ENCODE results near the gene DHX34. TPM values are rescaled to one million over a fixed set of nuclear protein-coding genes. Genes with fewer than 3 reads are reported as not detected.

DHX34 gene
- total RNA-seq, 1 donor from 2014 or later, result 32.4 TPM

DNA sequence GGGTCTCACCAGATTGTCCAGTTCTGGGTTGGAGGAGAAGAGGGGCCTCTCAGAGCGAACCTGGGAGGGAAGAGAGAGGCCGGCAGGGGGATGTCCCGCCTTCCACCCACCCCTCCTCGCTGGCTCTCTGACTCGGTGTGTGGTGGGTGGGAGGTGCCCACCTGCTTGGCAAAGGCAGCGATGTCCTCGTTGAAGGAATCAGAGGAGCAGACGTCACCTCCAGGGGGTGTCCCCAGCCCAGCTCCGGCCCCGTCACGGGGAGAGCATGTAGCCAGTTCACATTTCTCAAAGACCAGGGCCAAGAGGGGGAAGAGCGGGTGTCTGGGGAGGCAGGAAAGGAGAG is 67.5 kb downstream of the DHX34 start:
- TF ChIP-seq, protein P1, sequence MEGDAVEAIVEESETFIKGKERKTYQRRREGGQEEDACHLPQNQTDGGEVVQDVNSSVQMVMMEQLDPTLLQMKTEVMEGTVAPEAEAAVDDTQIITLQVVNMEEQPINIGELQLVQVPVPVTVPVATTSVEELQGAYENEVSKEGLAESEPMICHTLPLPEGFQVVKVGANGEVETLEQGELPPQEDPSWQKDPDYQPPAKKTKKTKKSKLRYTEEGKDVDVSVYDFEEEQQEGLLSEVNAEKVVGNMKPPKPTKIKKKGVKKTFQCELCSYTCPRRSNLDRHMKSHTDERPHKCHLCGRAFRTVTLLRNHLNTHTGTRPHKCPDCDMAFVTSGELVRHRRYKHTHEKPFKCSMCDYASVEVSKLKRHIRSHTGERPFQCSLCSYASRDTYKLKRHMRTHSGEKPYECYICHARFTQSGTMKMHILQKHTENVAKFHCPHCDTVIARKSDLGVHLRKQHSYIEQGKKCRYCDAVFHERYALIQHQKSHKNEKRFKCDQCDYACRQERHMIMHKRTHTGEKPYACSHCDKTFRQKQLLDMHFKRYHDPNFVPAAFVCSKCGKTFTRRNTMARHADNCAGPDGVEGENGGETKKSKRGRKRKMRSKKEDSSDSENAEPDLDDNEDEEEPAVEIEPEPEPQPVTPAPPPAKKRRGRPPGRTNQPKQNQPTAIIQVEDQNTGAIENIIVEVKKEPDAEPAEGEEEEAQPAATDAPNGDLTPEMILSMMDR (conservative IDR thresholded peaks at IDR 0.05), result no peak
- H3K4me1 Mint-ChIP-seq, result peaks cover 38% of the 10 kb centered on the region
- peak overlapping the region; percentile 57 for H3K4me3 Mint-ChIP-seq
- peaks cover 14% of the 10 kb centered on the region for H3K27me3 Mint-ChIP-seq (ENCODE audit: low read depth)
- no peak overlapping the region for H3K27ac Mint-ChIP-seq (ENCODE audit: unreplicated experiment)
- no peaks in the 10 kb centered on the region for H3K9me3 Mint-ChIP-seq
- DNase-seq (ENCODE audit: low read depth, low spot score), result no peak
- peaks cover 8% of the 10 kb centered on the region for H3K36me3 Mint-ChIP-seq (ENCODE audit: low read depth)

DNA sequence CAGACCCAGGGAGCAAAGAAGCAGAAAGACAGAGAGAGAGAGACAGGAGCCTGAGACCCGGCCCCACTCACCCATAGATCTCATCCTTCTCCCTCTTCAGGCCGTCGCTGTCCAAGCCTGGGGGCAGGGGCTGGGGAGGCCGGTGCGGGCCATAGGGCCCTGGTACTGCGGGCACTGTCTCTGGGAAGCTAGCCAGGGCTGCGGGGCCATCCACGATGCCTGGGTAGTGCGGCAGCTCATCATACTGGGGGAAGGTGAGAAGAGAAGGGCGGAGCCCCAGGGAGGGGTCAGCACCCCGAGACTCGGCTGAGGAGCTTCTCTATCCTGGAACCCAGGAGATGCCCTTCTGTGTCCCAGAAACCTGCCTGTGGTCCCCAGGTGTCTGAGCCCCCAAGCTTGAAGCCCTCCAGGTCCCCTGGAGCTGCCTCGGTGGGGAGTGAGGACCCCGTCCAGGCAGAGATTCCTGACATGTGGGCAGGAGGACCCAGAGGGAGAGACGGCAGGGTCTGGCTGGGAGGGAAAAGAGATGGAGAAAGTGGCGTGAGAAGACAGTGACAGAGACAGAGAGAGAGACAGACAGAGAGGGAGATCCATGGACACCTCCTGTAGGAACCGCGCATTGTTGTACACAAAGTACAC is 68.1 kb downstream of the DHX34 start:
- DNase-seq (ENCODE audit: low read depth, low spot score), result no peak
- H3K9me3 Mint-ChIP-seq, result no peaks in the 10 kb centered on the region
- peaks cover 17% of the 10 kb centered on the region for H3K27me3 Mint-ChIP-seq (ENCODE audit: low read depth)
- H3K36me3 Mint-ChIP-seq (ENCODE audit: low read depth), result peaks cover 8% of the 10 kb centered on the region
- H3K4me1 Mint-ChIP-seq, result peaks cover 44% of the 10 kb centered on the region
- no peak overlapping the region for H3K27ac Mint-ChIP-seq (ENCODE audit: unreplicated experiment)
- TF ChIP-seq, protein P1 (conservative IDR thresholded peaks at IDR 0.05), result no peak
- peak overlapping the region; percentile 90 for H3K4me3 Mint-ChIP-seq

DNA sequence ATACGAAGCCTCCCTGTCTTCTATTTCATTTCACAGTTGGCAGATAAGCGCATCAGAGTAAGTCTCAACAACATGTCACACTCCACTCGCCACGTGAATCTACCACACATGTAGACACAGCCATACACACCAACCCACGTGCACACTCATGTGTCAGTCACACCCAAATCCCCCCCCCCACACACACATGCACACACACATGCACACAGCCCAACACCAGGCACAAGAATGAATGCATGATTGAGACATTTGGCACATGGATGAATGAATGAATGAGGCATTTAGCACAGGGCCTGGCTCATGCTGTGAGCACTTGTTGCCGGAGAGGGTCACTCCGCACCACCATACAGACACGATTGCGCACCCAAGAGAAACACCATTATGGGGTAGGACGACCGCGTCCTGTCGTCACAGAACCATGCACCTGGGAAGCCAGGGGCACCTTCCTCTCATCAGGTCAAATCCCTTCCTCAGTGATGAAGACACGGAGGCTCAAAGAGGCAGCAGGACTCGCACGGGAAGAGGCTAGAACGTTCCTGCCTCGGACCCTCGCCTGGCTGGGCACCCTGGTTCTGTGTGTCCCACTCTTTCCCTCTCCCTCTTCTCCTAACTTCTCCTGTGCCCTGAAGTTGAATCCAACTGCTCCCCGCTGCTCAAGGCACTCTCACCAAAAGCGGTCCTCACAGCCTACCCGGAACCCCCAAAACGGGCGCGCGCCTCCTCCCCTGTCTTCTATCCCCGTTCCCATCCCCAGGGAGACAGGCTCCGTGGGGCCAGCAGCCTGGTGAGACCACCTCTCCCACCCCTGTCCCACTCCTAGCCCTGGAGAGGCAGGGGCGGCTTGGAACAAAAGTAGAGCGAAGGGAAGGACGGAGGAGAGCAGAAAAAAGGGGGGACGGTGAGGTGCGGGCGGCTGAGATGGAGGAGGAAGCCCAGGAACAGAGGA is 68.9 kb downstream of the DHX34 start:
- Mint-ChIP-seq H3K36me3 (ENCODE audit: low read depth) (peaks cover 8% of the 10 kb centered on the region), H3K4me1 (peaks cover 52% of the 10 kb centered on the region), H3K9me3 (no peaks in the 10 kb centered on the region), H3K4me3 (peak overlapping the region; percentile 90), H3K27me3 (ENCODE audit: low read depth) (peaks cover 25% of the 10 kb centered on the region), H3K27ac (ENCODE audit: unreplicated experiment) (peak overlapping the region; percentile 46)
- TF ChIP-seq, protein P1 (conservative IDR thresholded peaks at IDR 0.05), result no peak
- DNase-seq (ENCODE audit: low read depth, low spot score), result no peak

DNA sequence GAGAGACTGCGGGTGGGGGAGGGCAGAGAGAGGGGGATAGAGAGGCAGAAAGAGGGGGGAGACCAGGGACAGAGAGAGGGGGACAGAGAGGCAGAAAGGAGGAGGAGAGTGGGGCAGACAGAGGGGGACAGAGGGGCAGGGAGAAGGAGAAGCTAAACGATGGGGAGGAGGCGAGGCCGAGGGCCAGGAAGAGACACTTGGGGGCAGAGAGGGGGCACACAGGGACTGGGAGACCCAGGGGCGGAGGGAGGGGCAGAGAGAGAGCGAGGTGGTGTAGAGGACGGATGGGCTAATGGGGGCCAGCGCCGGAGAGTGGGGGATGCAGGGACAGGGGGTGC is 69.5 kb downstream of the DHX34 start:
- TF ChIP-seq, protein P1 (conservative IDR thresholded peaks at IDR 0.05), result no peak
- Mint-ChIP-seq H3K36me3 (ENCODE audit: low read depth) (peaks cover 5% of the 10 kb centered on the region), H3K4me1 (peaks cover 57% of the 10 kb centered on the region), H3K4me3 (peak overlapping the region; percentile 90), H3K27ac (ENCODE audit: unreplicated experiment) (no peak overlapping the region), H3K9me3 (no peaks in the 10 kb centered on the region), H3K27me3 (ENCODE audit: low read depth) (peaks cover 26% of the 10 kb centered on the region)
- no peak for DNase-seq (ENCODE audit: low read depth, low spot score)

DNA sequence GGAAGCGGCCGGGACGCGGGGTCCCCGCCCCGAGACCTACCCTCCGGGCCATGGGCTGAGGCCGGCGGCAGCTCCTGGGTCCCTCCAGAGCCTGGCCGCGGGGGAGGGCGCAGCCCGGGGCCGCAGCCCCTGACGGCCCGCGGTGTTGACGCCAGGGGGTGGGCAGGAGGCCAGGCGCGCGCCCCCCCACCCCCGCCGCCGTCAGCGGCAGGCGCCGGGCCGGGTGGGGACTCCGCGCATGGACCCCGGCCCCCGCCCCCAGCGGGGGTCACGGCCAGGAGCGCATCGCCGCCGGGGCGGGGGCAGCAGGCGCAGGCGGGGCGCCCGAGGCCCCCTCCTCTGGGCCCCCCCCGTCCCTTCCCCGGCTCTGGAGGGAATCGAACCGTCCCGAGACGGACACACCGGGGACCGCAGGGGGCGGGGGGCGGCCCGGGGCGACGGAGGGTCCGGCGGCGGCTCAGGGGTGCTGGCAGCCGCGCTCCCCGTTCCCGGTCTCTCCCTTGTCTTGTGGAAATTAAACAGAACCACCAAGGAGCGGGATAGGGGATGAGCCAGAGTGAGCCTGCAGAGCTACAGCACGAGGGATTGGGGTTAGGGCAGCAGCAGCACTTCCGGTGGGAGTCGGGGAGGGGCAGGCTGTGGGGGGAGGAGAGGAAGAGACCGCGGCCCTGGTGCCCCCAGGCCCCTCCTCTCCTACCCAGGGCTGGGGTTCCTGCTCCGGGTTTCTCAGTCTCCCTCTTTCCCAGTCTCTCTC is 70.1 kb downstream of the DHX34 start, which contains the start of gene MEIS3:
MEIS3 (minus strand) TSS at position 498 of the 754 bp plus-strand sequence; CDS start at position 52, 446 bp downstream.
- Mint-ChIP-seq H3K27ac (ENCODE audit: unreplicated experiment) (peak within 1 kb of the TSS; percentile 86), H3K36me3 (ENCODE audit: low read depth) (peaks cover 2% of the 10 kb centered on the region), H3K4me1 (peaks cover 57% of the 10 kb centered on the region), H3K4me3 (peak within 1 kb of the TSS; percentile 90), H3K9me3 (no peaks in the 10 kb centered on the region), H3K27me3 (ENCODE audit: low read depth) (peaks cover 26% of the 10 kb centered on the region)
- DNase-seq (ENCODE audit: low read depth, low spot score), result no peak
- TF ChIP-seq, protein P1 (conservative IDR thresholded peaks at IDR 0.05), result no peak
